Cardiac septum (tissue), 1 donor: ENCODE results near the gene MPP4. TPM values are rescaled to one million over a fixed set of nuclear protein-coding genes. Genes with fewer than 3 reads are reported as not detected.

Experiments
- DNase-seq: peaks from one replicate; pipeline ENCODE4 v3.0.0-alpha.2; 2020; ENCODE audit warnings: low spot score
- intact Hi-C: fragments of 100-400 bp; cut with DNase I; formaldehyde crosslinking; loops from one replicate; pipeline ENCODE4 v1.14.0; 2022
- total RNA-seq: library from RNA; stranded (reverse); fragmentation: NEBNext Ultra II Directional; extraction: Animal tissue kit (Norgen Biotek cat#: 25700); gene quantifications from one replicate; pipeline ENCODE4 v1.2.1, GENCODE V29; 2021
- donor health status: DM: no; HTN: no; CAD: no.

MPP4 gene
- total RNA-seq, 1 donor from 2014 or later: not detected

DNA sequence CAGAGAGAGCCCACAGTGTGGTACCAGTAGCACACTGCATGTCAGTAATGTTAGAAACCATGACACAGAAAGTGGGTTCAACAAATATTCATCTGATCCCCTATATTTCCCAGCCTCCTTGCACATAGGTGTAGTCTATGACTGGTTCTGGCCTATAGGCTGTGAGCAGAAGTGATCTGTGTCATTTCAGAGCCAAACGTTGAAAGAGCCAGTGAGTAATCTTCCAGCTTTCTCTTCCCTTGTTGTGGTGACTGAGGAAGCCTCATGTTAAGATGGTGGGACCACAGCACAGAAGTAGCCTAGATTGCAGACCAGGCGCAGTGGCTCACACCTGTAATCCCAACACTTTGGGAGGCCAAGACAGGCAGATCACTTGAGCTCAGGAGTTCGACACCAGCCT, 59.2 kb downstream of the MPP4 start:
- no peak for DNase-seq
- intact Hi-C loops: no loop called here

DNA sequence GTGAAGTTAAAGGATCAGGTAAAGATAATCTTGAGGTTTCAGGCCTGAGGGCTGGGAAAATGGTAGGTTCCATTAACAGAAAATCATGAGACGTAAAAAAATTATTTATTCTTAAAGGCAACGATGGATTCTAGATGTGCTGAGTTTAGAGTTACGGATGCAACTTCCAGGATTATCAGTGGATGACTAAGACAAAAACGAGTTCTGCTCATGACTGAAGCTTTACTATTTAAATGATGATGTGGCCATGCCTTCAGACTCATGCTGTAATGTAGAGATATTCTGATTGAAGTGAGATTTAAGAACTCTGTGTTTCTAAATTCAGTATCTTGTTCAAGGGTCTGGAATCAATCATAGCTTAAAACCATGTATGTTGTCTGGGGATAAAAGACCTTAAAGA, 60.1 kb downstream of the MPP4 start:
- DNase-seq: no peak
- intact Hi-C loops: no loop called here

DNA sequence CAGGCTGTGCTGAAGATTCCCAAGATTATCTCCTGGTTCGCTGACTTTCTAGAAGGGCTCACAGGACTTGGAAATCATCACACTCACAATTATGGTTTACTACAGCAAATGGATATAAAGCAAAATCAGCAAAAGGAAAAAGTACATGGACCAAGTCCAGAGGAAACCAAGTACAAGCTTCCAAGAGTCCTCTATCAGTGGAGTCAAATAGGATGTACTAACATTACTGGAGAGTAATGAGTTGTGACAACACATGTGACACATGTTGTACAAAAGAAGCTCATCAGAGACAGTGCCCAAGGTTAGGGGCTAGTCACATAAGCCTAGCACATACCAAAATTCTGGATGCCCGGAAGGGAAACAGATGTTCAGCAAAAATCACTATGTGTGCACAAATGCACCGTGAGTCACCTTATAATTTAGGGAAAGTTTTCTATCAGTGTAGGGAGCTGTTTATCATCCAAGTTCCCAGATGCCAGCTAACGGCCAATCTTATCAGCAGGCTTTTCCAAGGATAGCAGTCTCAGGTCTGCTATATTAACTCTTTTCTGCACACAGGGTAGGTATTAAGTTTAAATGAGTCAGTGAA, 64.7 kb downstream of the MPP4 start:
- no peak for DNase-seq
- intact Hi-C loops: no loop called here

DNA sequence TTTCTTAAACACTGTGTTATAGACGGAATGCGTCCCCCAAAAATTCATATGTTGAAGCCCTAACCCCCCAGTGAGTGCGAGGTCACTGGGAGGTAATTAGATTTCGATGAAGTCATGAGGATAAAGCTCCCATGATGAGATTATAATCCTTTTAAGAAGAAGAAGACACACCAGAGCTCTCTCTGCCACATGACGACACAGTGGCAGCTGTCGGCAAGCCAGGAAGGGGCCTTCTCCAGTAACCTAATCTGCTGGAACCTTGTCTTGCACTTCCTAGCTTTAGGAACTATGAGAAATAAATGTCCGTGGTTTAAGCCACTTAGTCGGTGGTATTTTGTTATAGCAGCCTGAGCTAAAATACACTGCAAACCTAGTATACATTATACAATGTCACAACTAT, 67.4 kb downstream of the MPP4 start:
- intact Hi-C loops: no loop called here
- no peak for DNase-seq

DNA sequence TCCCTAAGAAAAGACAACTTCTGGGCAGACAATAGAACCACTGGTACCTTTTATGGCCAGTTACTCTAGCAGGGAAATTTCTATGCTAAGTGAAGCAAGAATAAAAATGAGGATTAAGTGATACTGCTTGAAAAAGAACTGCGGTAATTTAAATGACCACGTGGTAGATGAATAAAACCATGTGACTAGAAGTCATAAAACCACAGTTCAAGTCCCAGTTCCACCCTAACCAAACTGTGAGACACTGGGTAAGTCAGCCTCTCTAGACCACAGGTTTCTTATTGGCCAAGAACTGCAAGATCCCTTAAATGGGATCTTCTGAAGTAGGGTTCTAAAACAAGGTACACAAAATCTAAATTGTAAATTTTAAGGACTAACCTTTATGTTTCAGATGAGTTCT, 67.9 kb downstream of the MPP4 start:
- no peak for DNase-seq
- intact Hi-C loops: no loop called here

DNA sequence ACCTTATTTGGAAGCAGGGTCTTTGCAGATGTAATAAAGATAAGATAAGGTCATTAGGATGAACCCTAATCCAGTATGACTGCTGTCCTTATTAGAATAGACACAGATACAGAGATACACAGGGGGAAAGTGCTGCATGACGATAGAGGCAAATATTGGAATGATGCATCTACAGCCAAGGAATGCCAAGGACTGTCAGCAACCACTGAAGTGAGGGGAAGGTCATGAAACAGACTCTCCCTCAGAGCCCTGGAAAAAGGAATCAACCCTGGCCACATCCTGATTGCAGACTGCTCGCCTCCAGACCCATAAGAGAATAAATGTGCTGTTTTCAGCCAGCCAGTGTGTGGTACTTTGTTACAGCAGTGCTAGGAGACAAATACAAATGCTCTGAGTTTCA, 69.9 kb downstream of the MPP4 start:
- intact Hi-C loops: loop anchor here (10.0 kb wide), 1 partner anchor 264 kb away; no protein-coding TSS in a partner anchor

DNA sequence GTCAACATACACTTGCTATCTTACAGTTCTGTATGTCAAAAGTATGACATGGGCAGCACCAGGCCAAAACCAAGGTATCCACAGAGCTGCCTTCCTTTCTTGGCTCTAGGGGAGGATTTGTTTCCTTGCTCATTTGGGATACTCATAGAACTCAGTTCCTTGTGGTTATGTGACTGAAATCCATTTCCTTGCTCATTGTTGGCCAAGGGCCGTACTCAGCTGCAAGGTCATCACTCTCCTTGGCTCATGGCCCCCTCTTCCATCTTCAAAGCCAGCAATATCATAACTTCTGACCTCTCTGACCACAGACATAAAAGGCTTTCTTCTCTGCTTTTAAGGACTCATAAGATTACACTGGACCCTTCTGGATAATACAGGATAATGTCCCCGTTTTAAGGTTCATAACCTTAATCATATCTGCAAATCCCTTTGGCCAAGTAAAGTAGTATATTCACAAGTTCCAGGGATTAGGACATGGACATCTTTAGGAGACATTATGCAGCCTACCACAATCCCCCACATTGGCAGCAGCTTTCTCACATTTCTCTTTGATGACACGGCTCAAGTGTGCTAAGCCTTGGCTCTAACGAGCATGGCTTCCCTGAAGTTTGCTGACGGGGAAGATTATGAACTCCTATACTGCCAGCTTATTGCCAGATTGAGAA, 76.0 kb downstream of the MPP4 start:
- no peak for DNase-seq
- intact Hi-C loops: loop anchor here (10.0 kb wide), 1 partner anchor 258 kb away; no protein-coding TSS in a partner anchor

More for the DNA sequence above, 69.9 kb downstream of the MPP4 start:
- no peak for DNase-seq

DNA sequence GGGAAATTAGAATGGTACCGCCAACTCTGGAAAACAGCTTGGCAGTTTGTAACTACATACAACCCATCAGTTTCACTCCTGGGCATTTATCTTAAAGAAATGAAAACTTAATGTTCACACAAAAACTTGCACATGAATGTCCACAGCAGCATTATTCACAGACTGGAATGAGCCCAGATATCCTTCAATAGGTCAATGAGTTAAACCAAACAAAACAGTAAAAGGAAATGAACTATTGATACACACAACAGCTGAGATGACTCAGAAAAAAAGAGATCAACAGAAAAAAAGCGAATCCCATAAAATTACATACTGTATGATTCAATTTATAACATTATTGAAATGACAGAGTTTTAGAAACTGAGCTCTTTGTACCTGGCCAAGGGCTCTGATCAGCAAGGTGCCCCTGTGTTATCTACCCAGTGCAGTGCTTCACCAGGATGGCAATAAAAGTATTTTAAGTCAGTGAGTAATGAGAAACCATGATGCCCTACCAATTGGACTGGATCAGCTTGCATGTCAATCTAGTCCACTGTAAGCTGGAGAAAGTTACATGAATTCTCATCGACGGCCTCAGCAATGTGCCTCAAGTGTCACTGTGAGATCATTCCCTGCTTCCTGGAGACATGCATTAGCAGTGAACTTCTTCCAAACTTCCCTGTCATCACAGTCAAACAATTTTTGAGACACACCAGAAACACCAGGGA, 77.0 kb downstream of the MPP4 start:
- no peak for DNase-seq
- intact Hi-C loops: loop anchor here (10.0 kb wide), 1 partner anchor 257 kb away; no protein-coding TSS in a partner anchor

DNA sequence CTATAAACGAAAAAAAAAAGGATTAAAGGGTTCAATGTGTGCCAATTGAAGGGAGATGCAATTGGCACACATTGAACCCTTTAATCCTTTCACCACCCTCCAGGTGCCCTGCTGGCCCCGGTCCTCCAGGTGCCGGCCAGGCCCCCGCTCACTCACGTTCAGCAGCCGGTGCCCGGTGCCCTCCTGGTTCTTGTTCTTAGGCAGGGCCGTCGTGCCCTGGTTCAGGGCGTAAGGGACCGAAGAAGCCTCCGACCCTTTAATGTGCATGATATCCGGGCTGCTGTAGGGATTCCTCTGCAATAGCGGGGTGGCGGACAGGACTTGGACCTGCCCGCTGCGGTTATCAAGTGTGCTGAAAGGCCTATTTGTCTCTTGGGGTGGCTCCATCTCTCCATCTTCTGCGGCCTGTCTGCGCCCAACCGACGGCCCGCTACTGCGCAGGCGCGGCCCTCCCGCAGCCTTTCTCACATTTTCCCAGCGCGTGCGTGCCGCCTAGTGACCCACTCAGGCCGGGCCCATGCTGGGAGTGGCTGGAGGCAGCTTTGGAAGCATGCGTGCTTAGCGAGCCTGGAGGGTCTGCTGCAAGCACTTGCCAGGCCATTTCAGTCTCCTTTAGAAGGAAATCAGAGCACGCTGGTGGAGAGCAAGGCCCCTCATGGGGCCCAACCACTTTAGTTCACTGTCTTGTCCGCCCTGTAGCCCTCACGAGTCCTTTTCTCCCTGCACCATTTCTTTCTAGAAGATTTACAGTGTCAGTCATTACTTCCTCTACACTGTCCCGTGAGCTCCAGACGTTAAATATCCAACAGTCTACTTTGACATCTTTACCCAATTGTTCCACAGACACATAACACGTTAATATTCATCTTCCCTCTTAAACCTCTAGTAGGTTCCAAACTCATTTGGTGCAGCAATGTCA, 79.4 kb downstream of the MPP4 start:
- peak; percentile 78 for DNase-seq
- intact Hi-C loops: no loop called here

DNA sequence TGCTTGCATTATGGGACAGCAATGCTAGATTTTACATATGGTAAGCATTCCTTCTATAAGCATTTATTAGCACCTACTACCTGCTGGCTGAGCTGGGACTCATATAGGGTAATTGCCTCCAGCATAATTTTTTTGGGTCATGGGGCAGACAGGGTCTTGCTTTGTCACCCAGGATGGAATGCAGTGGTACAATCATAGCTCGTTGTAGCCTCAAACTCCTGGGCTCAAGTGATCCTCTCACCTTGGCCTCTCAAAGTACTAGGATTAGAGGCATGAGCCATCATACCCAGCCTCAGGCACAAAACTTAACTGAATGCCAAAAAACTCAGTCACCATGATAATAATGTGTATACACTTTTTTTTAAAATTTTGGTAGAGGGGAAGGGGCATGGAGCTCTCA, 90.4 kb downstream of the MPP4 start:
- intact Hi-C loops: no loop called here
- no peak for DNase-seq

DNA sequence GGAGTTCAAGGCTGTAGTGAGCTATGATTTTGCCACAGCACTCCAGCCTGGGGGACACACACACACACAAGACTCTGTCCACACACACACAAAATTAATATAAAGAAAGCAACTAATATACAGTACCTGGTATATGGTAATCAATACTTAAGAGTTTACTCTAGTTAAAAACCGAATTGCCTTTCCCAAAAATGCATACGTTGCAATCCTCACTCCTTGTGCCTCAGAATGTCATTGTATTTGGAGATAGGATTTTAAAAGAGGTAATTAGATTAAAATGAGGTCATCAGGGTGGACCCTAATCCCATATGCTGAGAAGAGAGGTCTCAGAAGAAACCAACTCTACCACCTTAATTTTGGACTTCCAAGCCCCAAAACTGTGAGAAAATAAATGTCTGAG, 90.9 kb downstream of the MPP4 start:
- DNase-seq: no peak
- intact Hi-C loops: no loop called here

DNA sequence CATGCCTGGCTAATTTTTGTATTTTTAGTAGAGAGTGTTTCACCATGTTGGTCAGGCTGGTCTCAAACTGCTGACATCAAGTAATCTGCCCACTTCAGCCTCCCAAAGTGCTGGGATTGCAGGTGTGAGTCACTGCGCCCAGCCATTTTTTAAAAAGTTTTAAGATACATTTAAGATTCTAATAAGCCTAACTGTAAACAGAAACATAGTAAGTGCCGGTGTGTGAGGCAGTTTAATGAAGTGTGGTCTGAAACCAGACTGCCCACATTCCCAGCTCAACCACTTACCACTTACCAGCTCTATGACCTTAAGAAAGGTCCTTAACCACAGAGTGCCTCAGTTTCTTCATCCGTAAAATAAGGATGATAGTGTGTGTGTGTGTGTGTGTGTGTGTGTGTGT, 97.5 kb downstream of the MPP4 start:
- intact Hi-C loops: no loop called here
- no peak for DNase-seq

DNA sequence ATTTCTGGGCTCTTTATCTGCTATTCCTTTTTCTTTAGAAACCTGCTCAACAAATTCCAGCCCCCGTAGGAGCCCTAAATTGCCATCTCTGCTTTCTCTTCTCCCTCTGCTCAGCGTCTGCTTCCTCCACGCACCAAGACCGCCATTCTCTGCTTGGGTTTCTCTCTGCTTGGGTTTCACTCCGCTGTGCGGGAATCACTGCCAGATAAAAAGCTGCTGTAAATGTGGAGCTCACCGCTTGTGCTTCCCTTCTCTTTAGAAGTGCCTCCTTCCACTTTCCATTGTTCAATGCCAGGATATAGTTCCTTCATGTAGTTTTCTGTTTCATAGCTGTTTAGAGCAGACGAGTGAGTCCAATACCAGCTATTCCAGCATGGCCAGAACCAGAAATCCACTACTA, 101.0 kb downstream of the MPP4 start:
- intact Hi-C loops: no loop called here
- DNase-seq: no peak

Other genes starting within 250 kb of the MPP4 start
- gene TRAK2, start 247.2 kb downstream of the MPP4 start, total RNA-seq: 259 TPM
- 41.5 TPM for gene STRADB, start 246.9 kb downstream of the MPP4 start, total RNA-seq
- 17.0 TPM for gene TMEM237, start 55.1 kb downstream of the MPP4 start, total RNA-seq
- gene ALS2, start 82.3 kb upstream of the MPP4 start, total RNA-seq: 36.5 TPM
- gene CDK15, start 107.9 kb upstream of the MPP4 start, total RNA-seq: 0.22 TPM